GM18861 (cell line): Measurements from ENCODE around the gene INHA.

ENCODE experiments used
- ATAC-seq: cut with Tn5 transposase; IDR thresholded peaks from one replicate; pipeline ENCODE4 v1.9.1; 2021; ENCODE audit not compliant: unreplicated experiment

Gene INHA

DNA sequence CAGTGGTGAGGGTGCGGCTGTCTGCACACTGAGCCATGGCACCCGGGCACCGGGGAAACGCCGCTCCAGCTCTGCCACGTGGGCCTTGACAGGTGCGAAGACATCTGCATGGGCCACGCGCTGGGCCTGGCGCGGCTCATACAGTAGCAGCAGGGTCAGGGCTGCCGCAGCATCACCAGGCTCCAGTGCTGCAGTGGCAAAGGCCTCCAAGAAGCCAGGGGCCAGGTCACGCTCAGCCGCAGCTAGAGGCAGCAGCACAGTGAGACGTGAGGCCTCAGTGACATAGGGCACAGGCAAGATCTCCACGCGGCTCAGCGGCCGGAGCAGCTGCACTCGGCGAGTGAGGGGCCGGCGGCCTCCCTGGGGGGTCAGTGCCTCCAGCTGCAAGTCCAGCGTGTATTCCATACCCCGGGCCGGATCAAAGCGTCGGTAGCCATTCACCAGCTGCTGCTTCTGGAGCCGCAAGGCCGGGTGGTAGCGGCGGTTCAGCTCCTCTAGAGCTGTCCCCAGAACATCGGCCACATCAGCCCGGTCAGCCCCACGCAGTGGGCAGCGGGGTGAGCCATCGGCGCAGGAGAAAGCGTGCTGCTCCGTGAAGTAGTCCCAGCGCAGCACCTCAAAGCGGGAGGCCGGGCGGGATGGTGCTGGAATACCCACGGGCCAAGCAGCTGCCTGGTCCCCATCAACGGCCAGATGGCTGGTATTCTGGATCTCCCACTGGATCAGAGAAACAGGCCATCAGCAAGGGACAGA lies 32.0 kb upstream of the INHA start:
- ATAC-seq, result no peak

DNA sequence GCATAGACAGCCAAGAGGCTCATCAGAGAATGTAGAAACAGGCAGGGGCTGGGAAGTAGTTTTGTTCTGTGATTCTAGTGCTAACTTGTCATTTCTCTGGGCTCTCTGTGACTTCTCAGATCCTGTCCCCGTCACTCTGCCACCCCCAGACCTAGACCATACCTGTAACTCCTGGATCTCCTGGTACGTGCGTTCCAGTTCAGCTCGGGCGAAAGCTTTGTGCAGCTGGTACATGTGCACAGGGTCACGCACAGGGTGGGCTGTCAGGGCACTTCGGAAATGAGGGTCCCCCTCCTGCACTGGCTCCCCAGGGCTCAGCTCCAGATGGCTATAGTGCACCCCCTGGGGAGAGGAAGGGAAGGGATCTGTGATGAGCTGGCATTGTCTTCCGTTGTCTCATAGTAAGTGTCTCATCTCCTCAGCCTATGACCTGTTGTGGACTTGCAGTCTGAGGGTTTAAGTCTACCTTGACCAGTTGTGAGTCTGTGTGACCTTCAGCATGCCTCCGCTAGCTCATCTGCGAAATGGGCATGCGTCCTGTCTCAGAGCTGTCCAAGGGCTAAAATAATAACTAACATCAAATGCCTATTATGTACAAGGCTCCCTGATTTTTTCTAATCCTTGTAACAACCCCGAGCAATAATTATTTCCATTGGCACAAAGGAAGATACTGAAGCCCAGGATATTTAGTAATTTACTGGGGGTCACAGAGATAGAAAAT lies 31.2 kb upstream of the INHA start:
- no peak for ATAC-seq

- peak; percentile 57 for ATAC-seq
Observed at GRCh38 chr2:219541611-219542180, 30.4 kb upstream of the INHA start.

DNA sequence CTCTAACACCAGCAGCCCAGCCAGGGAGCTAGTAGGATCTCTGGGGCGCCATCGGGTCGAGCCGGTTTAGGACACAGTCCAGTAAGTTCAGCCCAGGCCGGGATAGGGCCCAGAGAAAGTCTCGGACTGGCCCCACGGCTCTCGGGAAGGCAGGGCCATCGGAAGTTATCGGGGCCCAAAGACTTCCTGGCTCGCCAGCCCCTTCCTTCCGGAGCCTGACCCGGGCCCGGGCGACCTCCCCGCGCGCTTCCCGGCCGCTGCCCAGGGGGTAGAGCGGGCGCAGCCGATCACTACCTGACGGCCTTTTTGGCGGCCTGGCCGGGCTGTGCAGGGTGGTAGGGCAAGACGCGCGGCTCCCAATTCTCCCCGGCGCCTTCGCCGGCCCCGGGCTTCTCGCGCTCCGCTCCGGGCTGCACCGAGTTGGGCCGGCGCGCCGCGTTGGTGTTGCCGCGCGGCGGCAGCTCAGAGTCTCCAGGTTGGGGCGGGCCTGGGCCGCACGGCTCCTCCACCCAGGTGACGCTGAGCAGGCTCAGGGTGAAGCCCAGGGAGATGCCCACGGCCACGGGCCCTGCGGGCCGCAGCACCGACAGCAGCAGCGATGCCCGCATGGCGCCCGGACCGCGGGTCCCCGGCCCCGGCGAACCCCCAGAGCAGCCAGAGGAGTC lies 29.0 kb upstream of the INHA start:
- peak; percentile 2 for ATAC-seq

DNA sequence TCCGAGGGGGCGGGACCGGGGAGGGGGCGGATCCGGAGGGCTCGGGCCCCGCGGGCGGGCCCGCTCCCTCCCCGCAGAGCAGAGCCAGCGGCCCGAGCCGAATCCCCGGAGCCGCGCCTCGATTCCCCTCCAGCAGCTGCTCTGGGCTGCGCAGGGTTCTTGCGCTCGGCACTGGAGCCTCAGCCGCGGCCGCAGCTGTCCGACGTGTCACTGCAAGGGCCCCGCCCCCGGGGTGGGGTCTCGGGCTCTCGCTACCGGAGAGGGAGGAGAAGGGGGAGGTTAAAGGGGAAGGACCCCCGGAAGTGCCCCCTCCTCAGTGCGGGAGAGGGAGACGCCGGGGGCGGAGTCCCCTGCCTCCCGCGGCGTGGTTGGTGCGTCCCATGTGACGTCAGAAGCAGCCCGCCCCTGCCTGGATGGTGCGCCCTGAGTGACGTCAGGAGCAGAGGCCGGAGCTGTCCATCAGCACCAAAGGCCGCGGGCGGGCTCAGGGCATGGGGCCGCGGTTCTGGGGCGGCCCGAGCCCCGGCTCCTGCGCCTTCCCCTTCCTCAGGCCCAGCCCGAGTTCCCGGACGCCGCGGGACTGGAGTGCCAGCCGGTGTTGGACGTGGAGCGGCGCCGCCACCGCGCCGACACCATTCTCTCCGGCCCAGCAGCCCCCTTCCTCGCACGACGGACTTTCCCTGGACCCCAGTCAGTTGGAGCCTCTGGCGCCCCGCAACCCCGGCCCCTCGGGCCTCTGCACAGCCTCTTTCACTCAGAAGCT lies 28.3 kb upstream of the INHA start, which contains the start of the genes CHPF and TMEM198:
Gene CHPF (minus strand): TSS at position 214 of the 763 bp plus-strand sequence. CDS start 271 bp downstream, outside the sequence.
Gene TMEM198 (plus strand): TSS at position 433 of the 763 bp plus-strand sequence. CDS start 700 bp downstream, outside the sequence.
- peak; percentile 74 for ATAC-seq

GRCh38 chr2:219544567-219544966 lies 27.5 kb upstream of the INHA start:
- ATAC-seq, result no peak

DNA sequence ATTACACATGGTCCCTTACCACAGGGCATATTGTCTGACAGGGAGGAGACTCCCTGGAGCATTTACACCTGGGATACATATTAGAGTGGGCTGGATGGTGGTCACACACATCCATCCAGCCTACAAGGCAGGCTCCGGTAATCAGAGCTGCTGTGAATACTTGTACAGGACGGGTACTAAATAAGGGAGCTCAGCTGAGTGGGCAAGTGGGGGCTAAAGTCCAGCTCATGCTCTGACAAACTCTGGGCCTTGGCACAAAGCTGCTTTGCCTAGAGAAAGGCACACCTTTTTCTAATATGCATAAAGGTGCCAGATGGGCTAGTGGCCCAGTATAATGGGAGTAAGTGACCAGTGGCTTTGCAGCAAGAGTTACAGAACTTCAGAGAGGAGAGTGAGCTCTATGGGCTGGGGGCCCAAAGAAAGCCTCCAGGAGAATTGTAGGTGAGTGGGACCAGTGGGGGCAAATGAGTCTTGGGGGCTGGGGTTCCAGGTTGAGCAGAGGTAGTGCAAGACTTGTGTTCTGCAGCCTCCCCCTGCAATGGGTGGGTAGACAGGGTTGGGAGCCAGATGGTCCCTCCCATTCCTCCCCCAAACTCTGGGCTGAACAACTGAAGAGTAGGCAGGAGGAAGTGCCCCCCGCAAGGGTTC lies 26.7 kb upstream of the INHA start:
- no peak for ATAC-seq

DNA sequence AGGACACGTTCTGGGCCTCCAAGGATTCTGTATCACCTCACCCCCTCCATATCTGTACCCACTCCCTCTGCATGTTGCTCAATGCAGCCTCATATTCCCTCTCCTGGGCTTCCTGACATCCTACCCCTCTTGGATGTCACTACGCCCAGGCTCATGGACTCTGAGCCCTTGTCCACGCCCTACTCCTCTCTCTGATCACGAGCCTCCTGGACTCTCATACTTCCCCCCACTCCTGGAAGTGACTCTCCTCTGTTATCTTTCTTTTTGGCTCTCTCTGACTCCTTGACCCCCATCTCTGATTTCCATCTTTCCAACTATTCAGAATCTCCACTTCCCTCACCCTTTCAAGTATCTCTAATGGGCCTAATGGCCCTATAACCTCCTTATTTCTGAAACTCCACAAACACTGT lies 26.2 kb upstream of the INHA start:
- no peak for ATAC-seq

DNA sequence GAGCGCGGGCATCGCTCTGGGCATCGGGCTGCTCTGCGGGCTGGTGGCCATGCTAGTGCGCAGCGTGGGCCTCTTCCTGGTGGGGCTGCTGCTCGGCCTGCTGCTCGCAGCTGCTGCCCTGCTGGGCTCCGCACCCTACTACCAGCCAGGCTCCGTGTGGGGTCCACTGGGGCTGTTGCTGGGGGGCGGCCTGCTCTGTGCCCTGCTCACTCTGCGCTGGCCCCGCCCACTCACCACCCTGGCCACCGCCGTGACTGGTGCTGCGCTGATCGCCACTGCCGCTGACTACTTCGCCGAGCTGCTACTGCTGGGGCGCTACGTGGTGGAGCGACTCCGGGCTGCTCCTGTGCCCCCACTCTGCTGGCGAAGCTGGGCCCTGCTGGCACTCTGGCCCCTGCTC lies 24.5 kb upstream of the INHA start:
- no peak for ATAC-seq

DNA sequence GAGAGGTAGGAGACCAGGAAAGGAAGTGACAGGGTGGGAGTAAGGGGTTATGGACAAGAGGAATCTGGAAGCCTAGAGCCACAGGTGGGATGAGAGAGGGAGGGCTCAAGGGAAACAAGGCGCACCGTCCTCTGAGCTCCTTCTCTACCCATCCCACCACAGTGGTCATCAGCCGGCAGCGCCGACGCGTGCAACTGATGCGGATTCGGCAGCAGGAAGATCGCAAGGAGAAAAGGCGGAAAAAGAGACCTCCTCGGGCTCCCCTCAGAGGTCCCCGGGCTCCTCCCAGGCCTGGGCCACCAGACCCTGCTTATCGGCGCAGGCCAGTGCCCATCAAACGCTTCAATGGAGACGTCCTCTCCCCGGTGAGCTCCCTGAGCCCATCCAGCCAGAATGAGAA lies 23.1 kb upstream of the INHA start:
- no peak for ATAC-seq

DNA sequence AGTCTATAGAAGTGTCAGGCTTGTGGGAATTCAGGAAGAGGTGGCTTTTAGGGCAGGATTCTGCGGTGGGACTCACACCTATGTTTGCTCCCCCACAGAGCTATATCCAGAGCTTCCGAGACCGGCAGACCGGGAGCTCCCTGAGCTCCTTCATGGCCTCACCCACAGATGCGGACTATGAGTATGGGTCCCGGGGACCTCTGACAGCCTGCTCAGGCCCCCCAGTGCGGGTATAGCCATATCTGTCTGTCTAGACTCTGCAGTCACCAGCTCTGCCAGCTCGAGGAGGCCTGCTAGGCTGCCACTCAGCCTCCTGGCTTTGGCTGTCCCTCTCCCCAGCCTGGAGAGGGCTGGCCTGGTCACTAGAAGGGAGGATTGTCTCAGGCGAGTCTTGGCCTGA lies 22.5 kb upstream of the INHA start:
- ATAC-seq, result no peak

GRCh38 chr2:219551441-219552381 lies 20.4 kb upstream of the INHA start:
- ATAC-seq, result peak; percentile 23

GRCh38 chr2:219552382-219553167 lies 19.5 kb upstream of the INHA start:
- peak; percentile 75 for ATAC-seq

DNA sequence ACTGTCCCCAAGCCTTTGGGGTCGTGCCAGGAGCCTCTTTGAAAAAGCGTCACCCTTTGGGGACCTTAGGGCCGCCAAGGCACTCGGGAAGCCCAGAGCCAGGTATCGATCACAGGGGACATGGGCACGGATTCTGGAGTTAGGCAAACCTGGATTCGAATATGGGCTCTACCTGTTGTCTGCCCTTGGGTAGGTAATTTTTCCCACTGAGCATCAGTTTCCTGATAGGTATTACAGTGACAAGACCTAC lies 19.0 kb upstream of the INHA start:
- no peak for ATAC-seq

DNA sequence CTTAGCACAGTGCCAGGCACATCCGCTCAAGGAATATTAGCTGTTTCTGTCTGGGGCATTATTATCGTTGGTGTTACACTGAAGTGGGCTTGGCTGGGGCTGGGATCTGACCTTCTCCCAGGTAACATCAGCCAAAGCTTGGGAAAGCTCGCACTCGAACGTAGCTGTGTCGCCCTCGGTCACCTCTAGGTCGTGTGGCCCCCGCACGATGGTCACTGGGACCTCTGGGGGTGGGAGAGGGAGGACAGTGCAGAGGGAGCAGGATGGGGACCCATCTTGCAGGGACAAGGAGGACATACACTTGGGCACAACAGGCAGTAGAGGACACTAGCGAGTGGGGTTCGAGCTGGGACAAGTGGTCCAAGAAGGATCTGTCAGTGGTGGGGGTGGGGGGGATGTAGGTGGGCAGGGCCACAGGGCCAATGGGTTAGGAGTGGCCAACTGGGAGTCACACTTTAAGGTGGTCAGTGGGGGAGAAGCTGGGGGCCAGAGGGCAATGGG lies 18.6 kb upstream of the INHA start:
- ATAC-seq, result no peak

DNA sequence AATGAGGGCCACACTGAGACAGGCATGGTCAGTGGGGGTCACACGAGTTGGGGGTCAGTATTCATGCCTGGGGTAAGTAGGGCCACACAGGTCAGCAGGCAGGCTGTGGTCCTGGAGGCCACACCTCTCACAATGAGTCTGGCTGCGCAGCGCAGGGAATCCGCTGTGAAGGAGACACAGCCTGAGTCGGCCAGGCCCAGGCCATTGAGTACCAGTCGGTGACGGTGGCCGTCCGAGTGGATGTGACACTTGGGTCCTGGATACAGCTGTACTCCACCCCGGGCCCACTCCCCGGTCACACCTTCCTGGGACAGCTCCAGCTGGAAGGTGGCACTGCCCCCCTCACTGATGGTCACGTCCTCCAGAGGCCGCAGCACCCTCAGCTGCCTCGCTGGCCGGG lies 17.8 kb upstream of the INHA start:
- ATAC-seq, result no peak

DNA sequence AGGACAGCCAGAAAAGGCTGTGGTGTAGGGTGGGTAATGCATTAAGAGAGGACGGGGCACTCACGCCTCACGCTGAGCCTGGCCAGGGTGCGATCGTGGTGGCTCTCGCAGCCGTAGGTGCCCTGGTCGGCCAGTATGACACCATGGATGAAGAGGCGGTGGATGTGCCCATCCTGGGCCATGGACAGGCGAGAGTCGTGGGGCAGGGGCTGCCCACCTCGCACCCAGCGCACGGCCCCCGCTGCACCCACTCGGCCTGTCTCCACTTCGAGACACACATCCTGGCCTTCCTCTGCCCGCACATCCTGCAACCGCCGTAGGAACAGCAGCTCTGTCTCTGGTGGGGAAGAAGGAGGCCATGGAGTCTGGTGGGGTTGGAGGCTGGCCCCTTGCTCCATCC lies 16.2 kb upstream of the INHA start:
- no peak for ATAC-seq

DNA sequence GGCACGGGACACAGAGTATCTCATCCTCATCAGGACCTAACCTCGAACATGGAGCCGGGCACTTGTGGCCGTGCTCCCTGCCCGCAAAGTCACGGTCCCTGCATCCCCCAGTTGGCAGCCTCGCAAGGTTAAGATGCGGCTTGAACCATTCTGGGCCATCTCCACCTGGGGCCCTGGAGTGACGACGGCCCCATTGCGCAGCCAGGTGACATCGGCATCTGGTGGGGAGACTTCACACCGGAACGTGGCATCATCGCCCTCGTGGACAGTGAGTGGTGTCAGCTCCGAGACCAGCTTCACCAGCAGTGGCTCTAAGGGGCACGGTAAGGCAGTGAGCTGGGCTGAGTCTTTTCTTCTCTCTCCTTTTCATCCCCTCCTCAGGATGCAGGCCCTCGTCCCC lies 15.7 kb upstream of the INHA start:
- ATAC-seq, result no peak
